Measurements from ENCODE around the gene STX18. TPM values are rescaled to one million over a fixed set of nuclear protein-coding genes. Genes with fewer than 3 reads are reported as not detected.

Gene STX18
- total RNA-seq, 2 experiments from 2014 or later: 28.8 to 32.0 TPM

- ChIA-PET CTCF (no interaction called here), POLR2A (no interaction called here)
Measured at GRCh38 chr4:4374388-4375098, 167.3 kb downstream of the STX18 start.

Other genes with a start within 250 kb of the STX18 start
- 10 to 100 TPM; 11.7 to 12.0 TPM for gene NSG1, start 154.9 kb downstream of the STX18 start, total RNA-seq

Measured in activated CD8-positive, alpha-beta memory T cell treated with anti-CD3 and anti-CD28 coated beads for 36 hours (primary cell).